ENCODE measurements around the gene LAX1. TPM values are rescaled to one million over a fixed set of nuclear protein-coding genes. Genes with fewer than 3 reads are reported as not detected.
"Not testable (repeated sequence)": the region's sequence is repeated elsewhere in the genome, so short reads cannot be mapped to it uniquely, and the experiment has no call there.

Gene LAX1
- total RNA-seq, 2 donors from 2014 or later, result 1.2 to 1.3 TPM

GRCh38 chr1:203751051-203751450, 13.9 kb upstream of the LAX1 start:
- no peak overlapping the region for H3K4me3 ChIP-seq
- no peak for TF ChIP-seq CTCF (IDR thresholded peaks at IDR 0.05)
- no peak for DNase-seq
- H3K27ac ChIP-seq, result no peak overlapping the region
- H3K4me1 ChIP-seq, result no peaks in the 10 kb centered on the region
- H3K36me3 ChIP-seq, result no peaks in the 10 kb centered on the region
- no peaks in the 10 kb centered on the region for H3K27me3 ChIP-seq
- no peak overlapping the region for H3K9ac ChIP-seq (ENCODE audit: low read depth in 2 of 2, low read length in 2 of 2)
- intact Hi-C loops (cut with DNase I), result no loop called here
- H3K9me3 ChIP-seq, result no peaks in the 10 kb centered on the region

GRCh38 chr1:203751618-203752361, 13.2 kb upstream of the LAX1 start:
- H3K9ac ChIP-seq (ENCODE audit: low read depth in 2 of 2, low read length in 2 of 2); H3K36me3 ChIP-seq; H3K9me3 ChIP-seq; H3K27ac ChIP-seq; H3K4me1 ChIP-seq; H3K4me3 ChIP-seq; DNase-seq; intact Hi-C loops (cut with DNase I); H3K27me3 ChIP-seq: not testable (repeated sequence)

GRCh38 chr1:203754455-203754864, 10.5 kb upstream of the LAX1 start:
- TF ChIP-seq CTCF (IDR thresholded peaks at IDR 0.05), result no peak
- H3K9ac ChIP-seq (ENCODE audit: low read depth in 2 of 2, low read length in 2 of 2), result no peak overlapping the region
- H3K9me3 ChIP-seq, result no peaks in the 10 kb centered on the region
- no peak overlapping the region for H3K27ac ChIP-seq
- H3K4me3 ChIP-seq, result no peak overlapping the region
- DNase-seq, result no peak
- no peaks in the 10 kb centered on the region for H3K27me3 ChIP-seq
- intact Hi-C loops (cut with DNase I), result no loop called here
- H3K4me1 ChIP-seq, result no peaks in the 10 kb centered on the region
- H3K36me3 ChIP-seq, result no peaks in the 10 kb centered on the region

GRCh38 chr1:203756036-203756435, 8.9 kb upstream of the LAX1 start:
- no peaks in the 10 kb centered on the region for H3K4me1 ChIP-seq
- intact Hi-C loops (cut with DNase I), result no loop called here
- no peak overlapping the region for H3K4me3 ChIP-seq
- no peaks in the 10 kb centered on the region for H3K36me3 ChIP-seq
- no peak for TF ChIP-seq CTCF (IDR thresholded peaks at IDR 0.05)
- no peak for DNase-seq
- H3K9ac ChIP-seq (ENCODE audit: low read depth in 2 of 2, low read length in 2 of 2), result no peak overlapping the region
- no peak overlapping the region for H3K27ac ChIP-seq
- no peaks in the 10 kb centered on the region for H3K27me3 ChIP-seq
- no peaks in the 10 kb centered on the region for H3K9me3 ChIP-seq

GRCh38 chr1:203758749-203759148, 6.2 kb upstream of the LAX1 start:
- H3K9me3 ChIP-seq; intact Hi-C loops (cut with DNase I); H3K4me3 ChIP-seq; H3K4me1 ChIP-seq; H3K36me3 ChIP-seq; H3K27ac ChIP-seq; H3K27me3 ChIP-seq; DNase-seq; H3K9ac ChIP-seq (ENCODE audit: low read depth in 2 of 2, low read length in 2 of 2): not testable (repeated sequence)

GRCh38 chr1:203760506-203760905, 4.5 kb upstream of the LAX1 start:
- H3K36me3 ChIP-seq, result no peaks in the 10 kb centered on the region
- no peak for TF ChIP-seq CTCF (IDR thresholded peaks at IDR 0.05)
- H3K27ac ChIP-seq, result no peak overlapping the region
- H3K9me3 ChIP-seq, result no peaks in the 10 kb centered on the region
- DNase-seq, result no peak
- H3K9ac ChIP-seq (ENCODE audit: low read depth in 2 of 2, low read length in 2 of 2), result no peak overlapping the region
- no peaks in the 10 kb centered on the region for H3K4me1 ChIP-seq
- H3K27me3 ChIP-seq, result no peaks in the 10 kb centered on the region
- H3K4me3 ChIP-seq, result no peak overlapping the region
- intact Hi-C loops (cut with DNase I), result no loop called here

GRCh38 chr1:203761958-203762357, 3.0 kb upstream of the LAX1 start:
- H3K9ac ChIP-seq (ENCODE audit: low read depth in 2 of 2, low read length in 2 of 2); intact Hi-C loops (cut with DNase I); H3K4me1 ChIP-seq; H3K4me3 ChIP-seq; DNase-seq; H3K27ac ChIP-seq; H3K27me3 ChIP-seq; H3K9me3 ChIP-seq; H3K36me3 ChIP-seq: not testable (repeated sequence)

Data from colonic mucosa (tissue), 4 donors.